RWPE1 (cell line): Measurements from ENCODE around the gene GALNT9.

Source experiments
- CTCF ChIA-PET: fragments of 350-600 bp; sonication (Branson Sonifier 250); formaldehyde crosslinking; extraction: SDS; loops from one replicate; lab custom pipeline; 2021; lab: Yijun Ruan, JAX
- POLR2A ChIA-PET: fragments of 400-600 bp; formaldehyde crosslinking; extraction: SDS; loops from one replicate; lab custom pipeline; 2020; ENCODE audit warnings: antibody characterized with exemption; ENCODE audit not compliant: low non-redundant PET; lab: Yijun Ruan, JAX
- DNase-seq: peaks from one replicate; pipeline ENCODE4 v3.0.0; 2012; ENCODE audit warnings: low spot score
- H3K27ac ChIP-seq: fragments of 450-650 bp; 2 replicates; pipeline ENCODE4 v1.5.1; 2017
- CTCF ChIP-seq: fragments of 450-650 bp; conservative IDR thresholded peaks from 2 replicates; pipeline ENCODE4 v1.5.1; 2017; ENCODE audit warnings: low read depth, mild to moderate bottlenecking

Gene GALNT9

GRCh38 chr12:132373901-132374611, 44.7 kb upstream of the GALNT9 start:
- DNase-seq = peak; percentile 20
- CTCF ChIA-PET = interaction anchor here (0.6 to 0.9 kb wide), 4 partner anchors 8 to 648 kb away, joined by 3 to 4 read pairs (median 3); no protein-coding TSS in a partner anchor
- 0 out of 2 replicates have a peak, but pooled peaks have one; percentile 6 for TF ChIP-seq CTCF
- POLR2A ChIA-PET = no interaction called here
- no peak overlapping the region for H3K27ac ChIP-seq

GRCh38 chr12:132367852-132368251, 38.5 kb upstream of the GALNT9 start:
- ChIA-PET POLR2A (no interaction called here), CTCF (no interaction called here)
- DNase-seq = no peak
- no peak overlapping the region for H3K27ac ChIP-seq
- no peak for TF ChIP-seq CTCF

- DNase-seq = no peak
- no peak overlapping the region for H3K27ac ChIP-seq
- TF ChIP-seq CTCF = no peak
- ChIA-PET CTCF (no interaction called here), POLR2A (no interaction called here)
These were observed 37.9 kb upstream of the GALNT9 start for GRCh38 chr12:132367071-132367851.

GRCh38 chr12:132366341-132366861, 37.0 kb upstream of the GALNT9 start:
- no peak overlapping the region for H3K27ac ChIP-seq
- TF ChIP-seq CTCF = no peak
- POLR2A ChIA-PET = no interaction called here
- CTCF ChIA-PET = no interaction called here
- DNase-seq = no peak

- ChIA-PET CTCF (no interaction called here), POLR2A (no interaction called here)
- H3K27ac ChIP-seq = no peak overlapping the region
- TF ChIP-seq CTCF = no peak
- DNase-seq = no peak
These were observed 35.8 kb upstream of the GALNT9 start for GRCh38 chr12:132365226-132365625.

GRCh38 chr12:132364348-132364902, 35.0 kb upstream of the GALNT9 start:
- ChIA-PET CTCF (no interaction called here), POLR2A (no interaction called here)
- TF ChIP-seq CTCF = no peak
- no peak overlapping the region for H3K27ac ChIP-seq
- DNase-seq = no peak
